DMS53 treated with DMSO at 0.1 percent for 48 hours (cell line): ENCODE measurements around the gene ZDHHC17.
A peak's percentile ranks its signal among the peaks of the same experiment; 100 is the strongest.

Experiments
- DNase-seq: peaks from one replicate; lab custom pipeline; 2025; ENCODE audit not compliant: unreplicated experiment; lab: John Stamatoyannopoulos, UW

The ZDHHC17 gene

DNA sequence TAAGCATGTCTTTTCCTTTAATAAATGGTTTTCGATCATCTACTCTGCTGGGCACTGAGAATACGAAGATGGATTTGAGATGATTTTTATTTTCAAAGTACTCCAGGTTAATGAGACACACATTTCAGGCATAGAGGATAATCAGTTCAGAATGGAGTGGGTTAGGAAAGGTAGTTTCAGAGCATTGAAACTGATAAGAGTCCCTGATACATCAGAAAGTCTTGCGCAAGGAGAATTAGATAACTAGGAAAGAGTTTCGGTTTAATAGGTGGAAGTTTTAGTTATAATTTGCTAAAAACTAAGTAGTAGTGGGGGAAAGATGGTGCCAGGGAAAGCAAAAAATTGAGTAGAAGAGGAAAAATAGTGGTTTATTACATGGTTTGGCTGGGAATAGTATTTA lies 50.1 kb downstream of the ZDHHC17 start:
- DNase-seq = no peak

DNA sequence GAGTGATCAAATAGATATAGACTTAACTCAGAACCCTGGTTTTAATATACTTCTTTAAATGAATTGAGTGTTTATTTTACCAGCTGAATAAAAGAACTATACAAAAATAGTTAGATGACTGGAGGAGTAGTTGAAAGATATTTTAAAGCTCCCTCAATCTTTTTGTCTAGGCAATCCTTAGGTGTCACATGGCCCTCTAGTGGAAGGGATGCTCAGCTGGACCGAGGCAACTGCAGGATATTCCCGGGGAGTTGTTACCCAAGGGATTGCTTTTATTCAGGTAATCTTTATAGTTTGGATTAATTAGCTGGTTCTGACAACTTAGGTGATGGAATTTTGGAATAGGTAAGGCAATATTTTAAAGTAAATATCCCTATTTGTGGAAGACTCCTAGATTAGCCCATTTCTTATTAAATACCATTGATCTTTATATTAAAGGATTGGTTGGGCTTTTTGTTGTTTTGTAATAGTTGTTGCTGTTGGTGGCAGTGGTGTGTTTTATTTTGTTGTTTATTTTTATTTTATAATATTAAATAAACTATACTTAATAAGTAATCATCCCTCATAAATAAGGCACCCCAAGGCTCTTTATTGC lies 57.1 kb downstream of the ZDHHC17 start:
- peak; percentile 6 for DNase-seq

DNA sequence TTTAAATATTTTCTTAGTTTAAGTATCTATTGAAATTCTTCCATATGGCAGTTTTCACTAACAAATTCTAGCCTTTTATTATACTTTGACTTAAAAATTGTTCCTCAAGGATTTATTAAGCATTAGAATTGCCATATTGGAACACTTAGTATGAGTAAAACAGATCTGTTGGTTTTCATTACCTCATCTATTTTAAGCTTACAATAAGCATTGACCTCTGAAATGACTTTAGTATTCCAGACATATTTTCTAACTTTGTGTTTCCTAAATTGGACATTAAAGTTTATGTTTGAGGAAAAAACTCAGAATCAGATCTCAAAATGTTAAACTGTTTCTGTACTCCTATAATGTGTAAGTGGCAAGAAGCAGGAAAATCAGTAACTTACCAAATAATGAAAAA lies 66.5 kb downstream of the ZDHHC17 start:
- DNase-seq = no peak

DNA sequence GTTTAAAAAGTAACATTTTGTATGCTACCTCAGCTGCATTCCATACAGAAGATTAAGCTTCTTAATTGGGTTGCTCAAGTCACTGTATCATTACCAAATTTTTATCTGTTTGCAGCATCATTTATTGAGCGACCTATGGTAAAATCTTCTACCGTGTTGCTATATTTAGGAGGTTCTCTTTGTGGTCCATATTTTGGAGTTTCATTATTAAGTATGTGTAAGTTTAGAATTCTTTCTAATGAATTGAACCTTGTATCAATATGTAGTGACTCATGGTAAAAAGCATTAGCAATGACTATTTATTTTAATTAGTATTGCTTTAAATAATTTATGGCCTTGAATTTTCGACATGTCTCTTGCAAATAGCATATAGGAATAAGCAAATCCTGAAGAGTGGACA lies 72.7 kb downstream of the ZDHHC17 start:
- DNase-seq = no peak

DNA sequence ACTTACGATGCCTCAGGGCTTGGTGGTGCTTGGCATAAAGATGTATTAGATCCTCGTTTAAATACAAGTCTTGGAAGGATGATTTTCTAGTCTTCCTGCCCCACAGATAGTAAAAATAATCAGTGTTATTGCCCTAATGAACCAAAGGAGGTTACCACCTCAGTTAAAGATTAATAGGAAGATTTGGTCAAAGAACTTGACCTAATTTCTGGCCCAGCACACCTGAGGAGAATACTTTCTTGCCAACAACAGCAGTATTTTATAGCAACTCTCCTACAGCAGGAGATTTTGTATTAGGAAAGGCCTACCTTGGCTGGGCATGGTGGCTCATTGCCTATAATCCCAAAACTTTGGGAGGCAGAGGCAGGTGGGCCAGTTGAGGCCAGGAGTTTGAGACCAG lies 83.3 kb downstream of the ZDHHC17 start:
- no peak for DNase-seq

DNA sequence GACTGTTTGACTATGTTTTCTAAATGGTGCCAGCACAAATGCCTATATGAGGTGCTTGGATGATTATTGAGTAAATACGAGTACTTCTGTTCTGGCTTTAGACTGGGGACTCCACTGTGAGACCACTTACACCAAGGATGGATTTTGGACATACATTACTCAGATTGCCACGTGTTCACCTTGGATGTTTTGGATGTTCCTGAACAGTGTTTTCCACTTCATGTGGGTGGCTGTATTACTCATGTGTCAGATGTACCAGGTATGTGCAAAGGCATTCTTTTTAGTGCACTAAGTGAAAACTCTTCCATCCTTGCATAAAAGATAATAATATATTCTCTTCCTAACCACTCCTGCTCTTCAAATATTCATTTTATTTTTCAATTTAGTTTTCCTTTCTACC lies 84.2 kb downstream of the ZDHHC17 start:
- no peak for DNase-seq

DNA sequence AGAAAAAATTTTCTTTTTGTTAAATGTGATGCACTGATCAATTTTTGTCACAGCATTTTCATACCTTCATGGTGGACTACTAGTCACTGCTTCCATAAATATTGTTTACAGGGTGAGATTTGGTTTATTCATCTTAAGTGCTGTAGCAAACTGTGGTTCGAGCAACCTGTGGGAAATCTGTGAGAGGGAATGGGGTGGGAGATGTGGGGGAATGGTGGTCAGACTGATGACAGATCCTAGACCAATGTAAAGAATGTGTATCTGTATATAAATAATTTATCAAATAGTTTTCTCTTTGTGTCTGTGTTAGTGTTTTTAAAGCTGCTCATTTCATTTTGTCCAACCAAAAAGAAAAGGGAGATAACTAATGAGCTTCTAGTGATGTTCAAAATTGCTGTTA lies 88.2 kb downstream of the ZDHHC17 start:
- no peak for DNase-seq

DNA sequence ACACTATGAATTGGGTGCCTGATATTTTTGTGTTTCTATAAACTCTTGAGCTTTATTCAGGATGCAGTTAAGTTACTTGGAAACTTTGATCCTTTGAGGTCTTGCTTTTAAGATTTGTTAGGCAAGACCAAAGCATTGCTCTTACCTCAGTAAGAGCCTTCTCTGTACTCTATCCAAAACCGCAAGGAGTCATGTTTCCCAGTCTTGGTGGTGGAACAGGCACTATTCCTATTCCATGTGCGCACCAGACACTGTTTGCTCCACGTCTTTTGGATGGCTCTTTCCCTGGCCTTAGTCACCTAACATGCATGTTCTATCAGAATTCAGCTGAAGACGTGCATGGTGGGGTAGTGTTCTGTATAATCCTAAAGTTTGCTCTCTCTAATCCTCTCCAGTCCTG lies 91.4 kb downstream of the ZDHHC17 start:
- DNase-seq = no peak

DNA sequence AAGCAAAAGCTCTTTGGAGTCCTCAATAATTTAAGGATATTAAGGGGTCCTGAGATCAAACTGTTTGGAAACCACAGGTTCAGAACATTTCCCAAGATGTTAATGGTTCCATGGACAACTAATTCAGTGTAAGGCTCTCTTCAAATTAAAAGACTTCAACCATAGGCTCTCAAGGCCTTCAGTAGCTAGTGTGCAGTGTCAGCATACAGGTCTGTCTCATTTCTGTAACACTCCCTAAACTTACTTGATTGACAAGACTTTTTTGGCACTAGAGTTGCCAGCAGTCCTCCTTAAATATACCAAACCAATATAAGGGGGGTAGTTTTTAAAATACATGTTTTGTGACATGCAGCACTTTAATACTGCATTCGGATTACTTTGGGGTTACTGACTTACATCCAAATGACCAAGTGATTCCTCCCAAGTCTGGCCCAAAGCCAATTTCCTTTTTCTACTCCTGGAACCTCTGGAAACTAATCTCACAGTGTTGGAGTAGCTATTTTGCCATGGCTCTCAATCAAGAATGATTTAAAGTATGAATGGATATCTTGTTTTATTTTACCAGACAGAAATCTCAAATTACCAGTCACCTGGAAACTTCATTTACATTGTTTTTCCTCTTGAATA lies 92.2 kb downstream of the ZDHHC17 start:
- no peak for DNase-seq

DNA sequence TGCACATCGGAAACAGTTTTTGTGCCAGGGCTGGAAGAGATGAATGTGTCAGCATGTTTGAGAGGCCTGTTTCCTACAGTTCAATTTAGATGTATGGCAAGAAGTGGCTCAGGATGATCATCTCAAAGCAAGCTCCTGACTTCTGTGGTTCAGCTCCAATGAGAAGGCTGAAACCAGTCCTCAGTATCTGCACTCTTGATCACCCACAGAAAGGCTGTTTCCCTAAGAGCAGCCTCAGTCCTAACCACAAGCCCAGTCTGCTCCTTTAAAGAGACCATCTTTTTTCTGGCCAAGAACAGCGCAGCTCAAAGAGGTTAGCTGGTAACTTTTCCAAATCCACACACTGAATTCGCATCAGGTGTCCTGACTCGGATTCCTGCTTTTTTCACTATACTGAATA lies 95.7 kb downstream of the ZDHHC17 start:
- DNase-seq = no peak

DNA sequence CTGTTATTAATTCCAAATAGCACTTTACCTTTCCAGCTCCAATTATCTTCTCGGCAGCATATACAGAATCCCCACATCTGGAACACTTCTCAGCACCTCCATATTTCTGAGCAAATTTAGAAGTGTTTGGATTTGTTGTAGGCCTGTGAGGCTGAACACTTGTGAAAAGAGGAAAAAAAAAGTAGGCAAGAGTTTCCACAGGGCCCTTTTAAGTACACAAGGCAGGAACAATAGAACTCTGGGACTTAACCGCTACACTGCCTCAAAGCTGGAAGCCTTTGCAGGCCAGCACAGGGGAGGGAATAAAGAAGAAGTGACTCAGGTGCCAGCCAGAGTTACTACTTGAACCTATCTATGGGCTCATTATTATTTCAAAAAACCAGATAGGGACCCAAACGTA lies 96.3 kb downstream of the ZDHHC17 start:
- DNase-seq = no peak

DNA sequence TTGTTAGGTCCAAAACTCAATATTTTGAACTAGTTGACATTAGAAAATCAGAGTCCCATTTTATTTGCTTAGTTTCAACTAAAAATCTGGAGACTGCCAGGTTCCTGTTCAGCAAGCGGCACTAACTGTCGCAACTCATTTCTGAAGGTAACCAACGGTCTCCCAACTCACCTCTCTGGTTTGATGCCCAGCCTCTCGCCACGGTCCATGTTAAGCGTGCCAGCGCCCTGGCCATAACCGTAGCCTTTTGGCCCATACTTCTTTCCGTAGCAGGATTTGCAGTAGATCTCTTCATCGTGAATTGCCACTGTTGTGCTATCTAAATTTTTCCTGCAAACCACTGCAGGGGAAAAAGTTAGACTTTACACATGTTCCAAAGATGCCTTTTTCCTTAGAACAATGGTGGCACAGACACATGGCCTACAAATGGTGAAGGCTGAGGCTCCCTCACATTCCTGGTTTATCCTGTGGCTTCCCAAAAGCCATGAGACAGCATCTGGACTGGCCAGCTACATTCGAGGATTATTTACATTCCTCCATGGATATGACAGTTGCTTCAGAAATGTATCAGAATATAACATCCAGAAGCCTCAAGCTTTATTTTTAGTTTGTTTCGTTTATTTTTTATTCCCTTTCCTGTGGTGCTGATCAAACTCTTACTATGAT lies 99.2 kb downstream of the ZDHHC17 start:
- no peak for DNase-seq

DNA sequence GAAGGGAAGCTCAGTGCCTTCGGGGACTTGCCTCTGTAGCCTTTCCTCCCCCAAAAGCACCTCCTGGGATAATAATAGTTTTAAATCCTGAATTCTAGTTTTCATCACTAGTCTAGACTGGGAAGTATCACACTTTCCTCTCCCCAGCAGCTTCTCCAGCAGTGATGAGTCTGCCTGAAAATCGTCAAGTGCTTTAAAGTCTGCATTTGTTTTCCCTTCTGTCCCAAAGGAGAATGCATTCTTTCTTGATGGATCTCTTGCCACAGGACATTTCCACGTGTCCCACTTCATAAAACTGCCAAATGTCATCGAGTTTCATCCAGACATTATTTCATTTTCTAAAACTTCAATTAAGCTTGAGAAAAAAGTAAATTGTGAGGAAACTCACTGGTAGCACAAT lies 99.9 kb downstream of the ZDHHC17 start:
- no peak for DNase-seq

DNA sequence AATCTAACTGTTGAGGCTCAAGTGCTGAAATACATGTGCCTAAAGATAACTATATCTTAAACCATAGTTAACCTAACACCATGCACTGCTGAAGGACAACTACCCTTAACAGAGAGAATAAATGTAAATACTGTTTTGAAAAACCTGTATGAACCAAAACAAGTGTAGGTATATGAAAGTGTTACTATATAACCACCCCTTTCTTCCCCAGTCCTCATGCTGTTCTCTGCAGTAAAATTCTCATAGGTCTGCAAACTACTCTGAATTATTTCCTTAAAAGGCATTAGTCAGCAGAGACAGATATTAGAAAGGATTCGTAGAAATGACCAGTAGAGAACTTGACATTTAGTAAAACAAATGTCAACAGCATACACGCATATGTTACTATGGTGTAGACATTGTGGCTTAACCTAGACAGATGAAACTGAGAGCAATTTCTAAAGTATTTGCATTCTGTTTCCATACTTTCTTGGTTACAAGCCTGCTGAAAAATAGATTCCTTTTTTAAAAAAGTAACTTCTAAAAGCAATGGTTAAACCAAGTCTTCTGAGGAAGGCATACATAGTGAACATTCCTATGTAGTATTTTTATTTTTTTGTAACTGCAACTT lies 101.0 kb downstream of the ZDHHC17 start:
- no peak for DNase-seq

DNA sequence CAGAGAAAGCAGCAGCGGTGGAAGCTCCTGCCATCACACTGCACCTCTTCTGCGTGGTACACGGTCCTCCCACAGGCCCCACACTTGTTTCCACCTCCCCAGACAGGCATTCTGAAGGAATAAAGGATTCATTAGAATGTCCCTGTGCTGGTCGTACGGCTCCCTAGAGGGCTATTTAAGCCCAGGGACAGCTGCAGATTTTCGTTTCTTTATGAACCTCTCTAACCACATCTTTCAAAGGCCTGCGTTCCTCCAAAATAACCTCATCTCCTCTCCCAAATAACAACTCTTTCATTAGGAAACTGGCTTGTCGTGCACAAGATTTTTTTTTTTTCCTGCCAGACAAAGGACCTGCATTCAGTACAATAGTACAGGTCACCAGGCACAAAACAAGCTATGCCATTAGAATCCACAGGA lies 102.2 kb downstream of the ZDHHC17 start:
- no peak for DNase-seq

DNA sequence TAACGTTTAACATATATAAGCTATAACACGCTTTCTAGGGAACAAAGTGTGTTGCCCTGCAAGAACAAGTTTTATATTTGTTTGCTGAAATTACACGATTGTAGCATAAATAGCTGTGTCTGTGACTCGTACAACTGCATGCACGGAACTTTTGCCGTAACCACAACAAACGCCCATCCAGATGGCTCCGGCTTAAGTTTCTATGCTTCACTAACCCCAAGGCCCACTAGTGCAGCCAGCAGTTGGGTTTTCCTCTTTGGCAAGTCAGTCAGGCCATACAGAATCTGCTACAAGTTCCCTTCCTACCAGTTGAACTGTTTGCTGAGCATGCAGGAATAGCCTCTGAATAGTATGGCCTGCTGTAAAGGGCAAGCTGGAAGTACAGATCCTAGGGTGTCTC lies 102.8 kb downstream of the ZDHHC17 start:
- no peak for DNase-seq

DNA sequence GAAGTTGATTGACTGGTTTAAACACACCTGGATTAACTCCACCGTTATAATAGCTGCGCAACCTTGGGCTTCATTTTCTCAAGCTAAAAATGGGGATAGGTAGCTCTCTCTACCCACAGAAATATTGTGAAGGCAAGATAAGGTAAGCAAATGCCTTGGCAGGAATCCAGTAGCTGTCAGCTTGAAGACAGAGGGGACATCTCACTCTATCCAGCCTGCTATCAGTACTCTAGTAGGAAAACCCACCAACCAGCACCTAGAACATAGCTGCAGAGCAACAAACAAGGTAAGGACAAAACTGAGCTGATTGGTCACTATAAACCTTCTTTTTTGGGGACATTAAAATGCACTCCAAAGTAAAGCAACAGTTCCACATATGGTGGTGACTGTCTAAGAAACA lies 107.2 kb downstream of the ZDHHC17 start:
- no peak for DNase-seq

DNA sequence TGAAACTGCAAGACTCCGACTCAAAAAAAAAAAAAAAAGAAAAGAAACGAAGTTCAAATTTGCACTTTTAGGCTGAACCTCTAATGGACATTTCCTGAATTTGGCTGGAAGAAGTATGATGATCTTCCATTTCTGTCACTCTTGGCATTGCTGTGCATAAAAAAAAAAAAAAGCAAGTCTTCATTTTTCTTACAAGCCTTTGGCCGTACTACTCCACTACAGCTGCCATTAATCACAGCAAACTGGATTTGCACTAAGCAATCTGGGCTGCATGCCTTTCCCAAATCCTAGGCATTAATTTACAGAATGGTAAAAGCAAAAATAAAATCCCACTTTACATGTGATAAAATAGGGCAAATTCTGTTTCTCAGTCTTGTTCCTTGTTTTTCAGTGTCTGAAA lies 107.8 kb downstream of the ZDHHC17 start:
- DNase-seq = no peak

DNA sequence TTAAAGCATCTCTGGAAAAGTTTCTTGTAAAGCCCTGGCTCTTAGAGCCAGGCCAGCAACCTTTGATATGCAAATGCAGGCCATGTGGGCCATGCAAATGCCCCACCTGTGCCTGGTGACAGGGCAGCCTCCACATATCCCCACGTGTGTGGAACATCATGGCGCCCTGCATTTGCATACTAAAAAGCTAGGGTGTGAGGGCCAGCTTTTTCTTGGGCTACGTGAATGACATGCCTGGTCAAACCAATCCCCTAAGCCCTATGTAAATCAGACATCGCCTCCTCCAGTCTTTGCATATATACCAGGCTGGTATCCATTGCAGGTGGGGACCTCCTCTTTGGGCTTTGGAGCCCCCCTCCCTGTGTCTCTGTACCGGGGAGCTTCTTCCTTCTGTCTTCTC lies 108.5 kb downstream of the ZDHHC17 start:
- no peak for DNase-seq

DNA sequence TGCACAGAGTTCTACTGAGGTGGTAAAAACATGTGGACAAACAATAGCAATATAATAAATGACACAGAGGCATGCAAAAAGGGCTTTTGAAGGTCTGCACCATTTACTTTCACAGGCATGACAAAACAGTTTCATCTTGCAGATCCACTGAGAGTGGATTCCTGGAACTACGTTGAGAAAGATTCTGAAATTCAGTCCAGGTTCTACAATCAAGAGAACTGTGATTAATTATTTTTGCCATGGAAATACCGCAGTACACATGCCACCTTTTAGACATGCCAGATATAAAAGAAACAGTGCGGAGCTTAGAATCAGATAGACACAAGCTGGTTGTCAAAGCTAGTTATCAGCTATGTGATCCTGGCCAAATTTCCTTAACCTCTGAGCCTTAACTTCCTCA lies 110.1 kb downstream of the ZDHHC17 start:
- DNase-seq = no peak

DNA sequence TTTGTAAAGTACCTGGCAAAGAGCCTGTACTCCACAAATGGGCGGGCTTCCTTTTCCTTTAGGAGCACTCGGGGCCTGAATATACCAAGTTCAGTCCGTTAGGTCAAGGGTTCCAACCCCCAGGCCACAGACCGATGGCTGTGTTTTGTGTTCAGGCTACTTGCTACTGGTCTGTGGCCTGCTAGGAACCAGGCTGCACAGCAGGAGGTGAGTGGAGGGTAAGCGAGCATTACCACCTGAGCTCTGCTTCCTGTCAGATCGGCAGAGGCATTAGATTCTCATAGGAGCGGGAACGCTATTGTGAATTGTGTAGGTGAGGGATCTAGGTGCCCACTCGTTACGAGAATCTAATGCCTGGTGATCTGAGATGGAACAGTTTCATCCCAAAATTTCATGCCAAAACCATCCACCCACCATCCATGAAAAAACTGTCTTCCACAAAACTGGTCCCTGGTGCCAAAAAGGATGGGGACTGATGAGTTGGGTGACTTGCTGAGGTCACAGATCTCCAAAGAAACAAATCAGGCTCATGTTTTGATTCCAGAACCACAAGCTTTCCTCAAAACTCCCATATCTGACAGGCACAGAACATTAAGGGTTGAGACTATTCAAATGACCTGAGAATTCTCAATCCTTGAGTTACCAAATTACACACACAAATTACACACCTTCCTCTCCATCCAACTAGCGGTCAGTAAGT lies 110.7 kb downstream of the ZDHHC17 start:
- no peak for DNase-seq
